ENCODE measurements around the gene TYMS.
"Not testable (repeated sequence)": the region's sequence is repeated elsewhere in the genome, so short reads cannot be mapped to it uniquely, and the experiment has no call there.

The TYMS gene

GRCh38 chr18:678482-679182 is 21.2 kb downstream of the TYMS start:
- DNase-seq: no peak

- DNase-seq: no peak
These were observed 22.1 kb downstream of the TYMS start for GRCh38 chr18:679516-679915.

- no peak for DNase-seq
These were observed 22.9 kb downstream of the TYMS start for GRCh38 chr18:680392-680791.

GRCh38 chr18:681985-682384 is 24.5 kb downstream of the TYMS start:
- DNase-seq: no peak

- DNase-seq: not testable (repeated sequence)
These were observed 25.0 kb downstream of the TYMS start for GRCh38 chr18:682416-682815.

GRCh38 chr18:682833-683232 is 25.4 kb downstream of the TYMS start:
- DNase-seq: no peak

- no peak for DNase-seq
These were observed 26.1 kb downstream of the TYMS start for GRCh38 chr18:683531-683930.

GRCh38 chr18:685438-685837 is 28.0 kb downstream of the TYMS start:
- no peak for DNase-seq

- DNase-seq: no peak
These were observed 29.1 kb downstream of the TYMS start for GRCh38 chr18:686339-687111.

- DNase-seq: no peak
These were observed 30.9 kb downstream of the TYMS start for GRCh38 chr18:688323-688722.

GRCh38 chr18:692824-693223 is 35.4 kb downstream of the TYMS start:
- DNase-seq: no peak

- DNase-seq: no peak
These were observed 36.2 kb downstream of the TYMS start for GRCh38 chr18:693466-694187.

GRCh38 chr18:697012-697411 is 39.6 kb downstream of the TYMS start:
- no peak for DNase-seq

GRCh38 chr18:697800-698199 is 40.3 kb downstream of the TYMS start:
- DNase-seq: no peak

GRCh38 chr18:703213-703967 is 45.9 kb downstream of the TYMS start:
- DNase-seq: peak; percentile 64

GRCh38 chr18:706405-706804 is 49.0 kb downstream of the TYMS start:
- no peak for DNase-seq

GRCh38 chr18:708096-708495 is 50.6 kb downstream of the TYMS start:
- DNase-seq: no peak

- no peak for DNase-seq
These were observed 52.3 kb downstream of the TYMS start for GRCh38 chr18:709771-710170.

GRCh38 chr18:710418-711300 is 53.2 kb downstream of the TYMS start:
- no peak for DNase-seq

GRCh38 chr18:711310-711656 is 53.8 kb downstream of the TYMS start:
- DNase-seq: peak; percentile 8

- peak; percentile 84 for DNase-seq
These were observed 54.4 kb downstream of the TYMS start for GRCh38 chr18:711657-712400.

All from fibroblast of skin of abdomen (primary cell).